Panc1 (cell line): ENCODE data around the gene FAAP100.

Experiments
- TCF7L2 ChIP-seq: IDR thresholded peaks from 2 replicates; pipeline ENCODE4 v1.6.1; 2011; ENCODE audit warnings: mild to moderate bottlenecking, low read depth, low read length, inconsistent platforms
- TF ChIP-seq, protein P1 (sequence below): fragments of 450-650 bp; IDR thresholded peaks from 2 replicates; pipeline ENCODE4 v1.5.1; 2017; ENCODE audit warnings: mild to moderate bottlenecking
- TF ChIP-seq, protein P2 (sequence below), 2 experiments: IDR thresholded peaks; 2 replicates each; pipeline ENCODE4 v1.6.1; 2011 to 2012; ENCODE audit warnings: low read depth in 2 of 2, control low read depth in 1 of 2, low read length in 1 of 2, mild to moderate bottlenecking in 1 of 2, moderate library complexity in 1 of 2; ENCODE audit not compliant: insufficient read depth in 1 of 2

DNA sequence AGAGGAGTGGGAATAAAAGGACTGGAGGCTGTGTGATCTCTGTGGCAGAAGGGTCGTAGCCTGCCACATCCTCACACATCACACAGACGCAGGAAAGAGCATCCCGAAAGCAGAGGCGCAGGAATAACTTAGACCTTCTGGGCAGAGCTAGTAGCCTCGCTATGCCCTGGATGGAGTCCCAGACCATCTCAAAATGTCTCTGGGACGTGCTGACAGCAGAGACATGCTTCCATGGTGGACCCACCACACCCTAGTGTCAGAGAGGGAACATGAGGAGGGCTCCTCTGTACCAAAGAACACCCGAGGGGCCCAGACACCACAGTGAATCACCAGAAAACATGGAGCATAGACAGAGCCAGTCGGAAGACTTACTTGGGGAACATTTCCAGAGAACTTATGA is 29.6 kb upstream of the FAAP100 start:
- TF ChIP-seq, protein P1, sequence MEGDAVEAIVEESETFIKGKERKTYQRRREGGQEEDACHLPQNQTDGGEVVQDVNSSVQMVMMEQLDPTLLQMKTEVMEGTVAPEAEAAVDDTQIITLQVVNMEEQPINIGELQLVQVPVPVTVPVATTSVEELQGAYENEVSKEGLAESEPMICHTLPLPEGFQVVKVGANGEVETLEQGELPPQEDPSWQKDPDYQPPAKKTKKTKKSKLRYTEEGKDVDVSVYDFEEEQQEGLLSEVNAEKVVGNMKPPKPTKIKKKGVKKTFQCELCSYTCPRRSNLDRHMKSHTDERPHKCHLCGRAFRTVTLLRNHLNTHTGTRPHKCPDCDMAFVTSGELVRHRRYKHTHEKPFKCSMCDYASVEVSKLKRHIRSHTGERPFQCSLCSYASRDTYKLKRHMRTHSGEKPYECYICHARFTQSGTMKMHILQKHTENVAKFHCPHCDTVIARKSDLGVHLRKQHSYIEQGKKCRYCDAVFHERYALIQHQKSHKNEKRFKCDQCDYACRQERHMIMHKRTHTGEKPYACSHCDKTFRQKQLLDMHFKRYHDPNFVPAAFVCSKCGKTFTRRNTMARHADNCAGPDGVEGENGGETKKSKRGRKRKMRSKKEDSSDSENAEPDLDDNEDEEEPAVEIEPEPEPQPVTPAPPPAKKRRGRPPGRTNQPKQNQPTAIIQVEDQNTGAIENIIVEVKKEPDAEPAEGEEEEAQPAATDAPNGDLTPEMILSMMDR, result no peak
- TF ChIP-seq, protein P2, sequence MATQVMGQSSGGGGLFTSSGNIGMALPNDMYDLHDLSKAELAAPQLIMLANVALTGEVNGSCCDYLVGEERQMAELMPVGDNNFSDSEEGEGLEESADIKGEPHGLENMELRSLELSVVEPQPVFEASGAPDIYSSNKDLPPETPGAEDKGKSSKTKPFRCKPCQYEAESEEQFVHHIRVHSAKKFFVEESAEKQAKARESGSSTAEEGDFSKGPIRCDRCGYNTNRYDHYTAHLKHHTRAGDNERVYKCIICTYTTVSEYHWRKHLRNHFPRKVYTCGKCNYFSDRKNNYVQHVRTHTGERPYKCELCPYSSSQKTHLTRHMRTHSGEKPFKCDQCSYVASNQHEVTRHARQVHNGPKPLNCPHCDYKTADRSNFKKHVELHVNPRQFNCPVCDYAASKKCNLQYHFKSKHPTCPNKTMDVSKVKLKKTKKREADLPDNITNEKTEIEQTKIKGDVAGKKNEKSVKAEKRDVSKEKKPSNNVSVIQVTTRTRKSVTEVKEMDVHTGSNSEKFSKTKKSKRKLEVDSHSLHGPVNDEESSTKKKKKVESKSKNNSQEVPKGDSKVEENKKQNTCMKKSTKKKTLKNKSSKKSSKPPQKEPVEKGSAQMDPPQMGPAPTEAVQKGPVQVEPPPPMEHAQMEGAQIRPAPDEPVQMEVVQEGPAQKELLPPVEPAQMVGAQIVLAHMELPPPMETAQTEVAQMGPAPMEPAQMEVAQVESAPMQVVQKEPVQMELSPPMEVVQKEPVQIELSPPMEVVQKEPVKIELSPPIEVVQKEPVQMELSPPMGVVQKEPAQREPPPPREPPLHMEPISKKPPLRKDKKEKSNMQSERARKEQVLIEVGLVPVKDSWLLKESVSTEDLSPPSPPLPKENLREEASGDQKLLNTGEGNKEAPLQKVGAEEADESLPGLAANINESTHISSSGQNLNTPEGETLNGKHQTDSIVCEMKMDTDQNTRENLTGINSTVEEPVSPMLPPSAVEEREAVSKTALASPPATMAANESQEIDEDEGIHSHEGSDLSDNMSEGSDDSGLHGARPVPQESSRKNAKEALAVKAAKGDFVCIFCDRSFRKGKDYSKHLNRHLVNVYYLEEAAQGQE (IDR thresholded peaks at IDR 0.05; ENCODE audit: insufficient read depth in 1 of 2, low read depth in 2 of 2, low read length in 1 of 2), result no peak
- no peak for TF ChIP-seq TCF7L2
